Keratinocyte (primary cell): Measurements from ENCODE around the gene ERCC3.

ENCODE experiments used
- CTCF ChIP-seq, 3 experiments: IDR thresholded peaks in 1 of 3; conservative IDR thresholded peaks in 1 of 3; optimal IDR thresholded peaks in 1 of 3; 2 replicates in 2 of 3; 3 replicates in 1 of 3; pipeline versions ENCODE3 to v1.5.1; 2011; ENCODE audit warnings: low read length in 3 of 3, mild to moderate bottlenecking in 3 of 3, moderate library complexity in 2 of 3, control low read depth in 1 of 3, inconsistent platforms in 1 of 3; ENCODE audit not compliant: insufficient read depth in 2 of 3; ENCODE audit errors: extremely low read depth in 1 of 3
- EZH2 ChIP-seq: IDR thresholded peaks from one replicate; pipeline ENCODE4 v1.6.1; 2012; ENCODE audit warnings: inconsistent platforms, mild to moderate bottlenecking, low read length, moderate library complexity

GRCh38 chr2:127216593-127216992 lies 77.4 kb downstream of the ERCC3 start:
- no peak for TF ChIP-seq CTCF (optimal IDR thresholded peaks at IDR 0.05 in 1 of 3, IDR thresholded peaks at IDR 0.05 in 1 of 3, conservative IDR thresholded peaks at IDR 0.05 in 1 of 3; ENCODE audit: extremely low read depth in 1 of 3, insufficient read depth in 2 of 3, low read length in 3 of 3)
- no peak for TF ChIP-seq EZH2
